Measurements from ENCODE around the gene SH3BP4.

Gene SH3BP4

GRCh38 chr2:235086481-235087184 is 134.8 kb downstream of the SH3BP4 start:
- no peak for TF ChIP-seq JUND (IDR thresholded peaks at IDR 0.05; ENCODE audit: low read depth)
- in situ Hi-C loops (cut with HindIII; ENCODE audit: low pct_unique_long_range_greater_than_20kb, low sequenced_read_pairs), result no loop called here
- DNase-seq (ENCODE audit: low read depth in 1 of 2, low spot score in 1 of 2), result no peak

DNA sequence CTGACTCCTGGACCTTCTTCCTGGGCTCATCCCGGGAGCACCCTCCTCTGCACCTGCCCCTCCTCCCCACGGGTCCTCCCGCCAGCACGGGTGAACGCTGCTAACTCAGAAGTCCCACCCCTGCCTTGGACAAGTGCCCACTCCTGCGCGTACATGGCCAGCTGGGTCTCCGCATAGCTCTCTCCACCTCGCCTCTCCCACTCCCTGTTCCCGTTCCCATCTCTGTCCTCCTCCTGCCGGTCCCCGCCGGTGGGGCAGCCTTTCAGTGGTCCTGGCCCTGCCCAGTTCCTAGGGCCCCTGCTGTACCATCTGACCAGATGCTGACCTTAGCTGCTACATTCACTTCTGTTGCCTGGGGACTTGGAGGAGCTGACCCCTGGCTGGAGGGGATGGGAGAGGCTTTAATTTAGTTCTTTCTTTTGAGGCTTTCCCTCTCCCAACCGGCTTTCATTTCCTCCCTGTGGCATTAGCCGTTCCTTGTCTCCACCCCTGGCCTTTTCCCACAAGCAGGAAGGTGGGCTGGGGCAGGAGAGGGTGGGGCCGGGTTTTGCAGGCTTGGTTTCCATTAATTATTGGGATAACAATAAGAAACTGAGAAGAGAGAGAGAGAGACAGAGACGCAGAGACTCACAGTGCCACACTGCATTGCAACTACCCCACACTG is 136.1 kb downstream of the SH3BP4 start:
- in situ Hi-C loops (cut with HindIII; ENCODE audit: low pct_unique_long_range_greater_than_20kb, low sequenced_read_pairs), result no loop called here
- no peak for DNase-seq (ENCODE audit: low read depth in 1 of 2, low spot score in 1 of 2)
- no peak for TF ChIP-seq JUND (IDR thresholded peaks at IDR 0.05; ENCODE audit: low read depth)

DNA sequence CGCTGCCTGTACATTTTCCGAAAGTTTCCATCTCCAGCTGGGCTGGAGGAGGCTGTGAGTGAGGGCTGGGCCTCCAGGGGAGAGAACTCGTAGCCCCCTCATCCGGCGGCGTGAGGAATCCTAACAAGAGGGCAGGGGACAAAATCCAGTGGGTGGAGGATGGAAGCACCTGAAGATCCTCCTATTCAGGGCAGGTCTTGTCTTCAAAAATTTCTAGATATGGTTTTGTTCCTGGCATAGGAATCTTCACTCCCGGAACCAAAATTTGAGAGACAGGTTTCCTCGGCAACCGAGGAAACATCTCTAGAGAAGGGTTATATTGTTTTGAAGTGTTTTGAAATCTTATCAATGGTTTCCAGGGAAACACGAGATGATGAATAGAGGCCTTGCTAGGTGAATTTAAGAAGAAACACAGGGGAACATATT is 136.7 kb downstream of the SH3BP4 start:
- in situ Hi-C loops (cut with HindIII; ENCODE audit: low pct_unique_long_range_greater_than_20kb, low sequenced_read_pairs), result no loop called here
- no peak for TF ChIP-seq JUND (IDR thresholded peaks at IDR 0.05; ENCODE audit: low read depth)

GRCh38 chr2:235091421-235091820 is 139.6 kb downstream of the SH3BP4 start:
- no peak for DNase-seq (ENCODE audit: low read depth in 1 of 2, low spot score in 1 of 2)
- in situ Hi-C loops (cut with HindIII; ENCODE audit: low pct_unique_long_range_greater_than_20kb, low sequenced_read_pairs), result no loop called here
- TF ChIP-seq JUND (IDR thresholded peaks at IDR 0.05; ENCODE audit: low read depth), result no peak

More for the DNA sequence above, 136.7 kb downstream of the SH3BP4 start:
- DNase-seq (ENCODE audit: low read depth in 1 of 2, low spot score in 1 of 2), result no peak

DNA sequence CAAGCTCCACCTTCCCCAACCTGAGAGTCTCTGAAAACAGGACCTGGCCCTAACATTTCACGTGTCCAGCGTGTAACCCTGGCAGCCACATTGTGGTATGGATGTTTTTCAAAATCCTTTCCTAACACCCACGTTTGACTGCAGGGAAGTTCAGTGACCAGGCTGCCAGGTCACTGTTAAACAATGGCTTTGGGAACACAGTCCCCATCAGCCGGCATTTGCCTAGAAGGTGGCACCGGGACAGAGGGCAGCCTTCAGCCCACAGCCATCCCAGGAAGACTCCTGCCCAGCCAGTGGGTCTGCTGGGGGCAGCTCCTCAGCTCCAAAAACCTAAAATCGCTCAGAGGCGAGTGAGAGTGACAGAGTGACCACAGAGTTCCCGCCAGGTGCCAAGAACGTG is 140.2 kb downstream of the SH3BP4 start:
- DNase-seq (ENCODE audit: low read depth in 1 of 2, low spot score in 1 of 2), result no peak
- TF ChIP-seq JUND (IDR thresholded peaks at IDR 0.05; ENCODE audit: low read depth), result no peak
- in situ Hi-C loops (cut with HindIII; ENCODE audit: low pct_unique_long_range_greater_than_20kb, low sequenced_read_pairs), result no loop called here

DNA sequence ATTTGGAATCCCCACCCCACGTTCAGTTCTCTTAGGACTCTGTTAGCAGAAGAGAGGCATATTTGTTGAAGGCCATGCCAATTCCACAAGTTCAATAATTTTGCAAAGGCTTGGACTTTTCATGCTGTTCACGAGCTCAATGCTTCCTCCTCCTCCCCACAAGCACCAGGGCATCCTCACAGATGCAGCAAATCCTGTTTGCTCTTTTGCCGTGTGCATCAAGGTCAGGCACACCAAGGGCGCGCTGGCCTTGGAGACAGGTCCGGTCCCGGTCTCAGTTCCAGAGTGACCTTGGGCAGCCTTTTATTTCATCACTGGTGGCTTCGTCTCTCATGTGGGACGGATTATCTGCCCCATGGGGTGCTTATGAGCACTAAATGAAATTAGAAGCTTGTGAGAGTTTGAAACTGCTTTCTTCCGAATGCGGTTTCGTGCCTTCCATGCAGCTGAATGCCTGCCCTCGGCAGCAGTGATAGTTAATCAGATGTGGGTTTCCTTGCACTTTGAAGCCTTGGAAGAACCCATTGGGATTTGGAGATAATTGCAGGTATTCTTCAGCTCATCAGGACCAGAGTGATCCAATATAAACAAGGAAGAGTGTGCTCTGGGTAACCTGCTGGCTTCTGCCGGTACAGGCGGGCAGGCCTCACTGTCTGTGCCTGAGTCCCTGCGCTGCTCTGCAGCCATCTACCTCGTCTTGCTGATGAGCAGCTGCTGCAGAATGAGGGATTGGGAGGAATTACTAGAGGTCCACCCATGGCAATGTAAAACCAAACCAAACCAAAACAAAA is 140.8 kb downstream of the SH3BP4 start:
- in situ Hi-C loops (cut with HindIII; ENCODE audit: low pct_unique_long_range_greater_than_20kb, low sequenced_read_pairs), result no loop called here
- TF ChIP-seq JUND (IDR thresholded peaks at IDR 0.05; ENCODE audit: low read depth), result no peak
- DNase-seq (ENCODE audit: low read depth in 1 of 2, low spot score in 1 of 2), result no peak

DNA sequence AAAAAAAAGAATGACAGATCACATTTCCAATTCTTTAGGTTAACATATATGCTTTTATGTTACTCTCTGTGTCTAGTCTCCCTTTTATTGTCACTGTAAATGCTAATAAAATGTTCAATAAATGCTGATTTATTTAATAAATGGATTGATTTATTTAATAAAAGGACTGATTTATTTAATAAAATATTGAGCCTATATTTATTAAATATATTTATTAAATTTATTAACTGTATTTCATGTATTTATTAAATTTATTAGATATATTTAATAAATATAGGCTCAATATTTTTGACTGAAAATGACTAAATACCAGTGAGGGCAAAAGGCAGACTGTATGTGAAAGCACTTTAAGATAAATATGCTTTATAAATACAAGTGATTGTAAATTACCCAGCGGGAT is 142.6 kb downstream of the SH3BP4 start:
- in situ Hi-C loops (cut with HindIII; ENCODE audit: low pct_unique_long_range_greater_than_20kb, low sequenced_read_pairs), result no loop called here
- DNase-seq (ENCODE audit: low read depth in 1 of 2, low spot score in 1 of 2), result no peak
- no peak for TF ChIP-seq JUND (IDR thresholded peaks at IDR 0.05; ENCODE audit: low read depth)

GRCh38 chr2:235095569-235095968 is 143.8 kb downstream of the SH3BP4 start:
- in situ Hi-C loops (cut with HindIII; ENCODE audit: low pct_unique_long_range_greater_than_20kb, low sequenced_read_pairs), result no loop called here
- DNase-seq (ENCODE audit: low read depth in 1 of 2, low spot score in 1 of 2), result no peak
- TF ChIP-seq JUND (IDR thresholded peaks at IDR 0.05; ENCODE audit: low read depth), result no peak

DNA sequence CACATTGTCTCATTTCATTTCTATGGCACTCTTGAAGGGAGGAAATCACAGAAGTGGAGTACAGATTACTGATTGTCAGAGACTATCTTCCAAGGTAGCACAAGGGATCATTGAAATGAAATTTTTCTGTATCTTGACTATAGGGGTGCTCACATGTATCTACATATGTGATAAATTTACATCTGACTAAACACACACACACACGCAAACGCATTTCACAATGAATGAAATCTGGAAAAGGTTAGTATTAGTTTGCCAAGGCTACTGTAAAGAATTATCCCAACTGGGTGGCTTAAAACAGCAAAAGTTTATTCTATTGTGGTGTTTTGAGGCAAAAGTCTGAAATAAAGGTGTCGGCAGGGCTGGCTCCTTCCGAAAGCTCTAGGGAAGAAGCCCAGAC is 144.6 kb downstream of the SH3BP4 start:
- no peak for TF ChIP-seq JUND (IDR thresholded peaks at IDR 0.05; ENCODE audit: low read depth)
- in situ Hi-C loops (cut with HindIII; ENCODE audit: low pct_unique_long_range_greater_than_20kb, low sequenced_read_pairs), result no loop called here
- no peak for DNase-seq (ENCODE audit: low read depth in 1 of 2, low spot score in 1 of 2)

GRCh38 chr2:235097196-235097595 is 145.4 kb downstream of the SH3BP4 start:
- in situ Hi-C loops (cut with HindIII; ENCODE audit: low pct_unique_long_range_greater_than_20kb, low sequenced_read_pairs), result no loop called here
- no peak for DNase-seq (ENCODE audit: low read depth in 1 of 2, low spot score in 1 of 2)
- TF ChIP-seq JUND (IDR thresholded peaks at IDR 0.05; ENCODE audit: low read depth), result no peak

DNA sequence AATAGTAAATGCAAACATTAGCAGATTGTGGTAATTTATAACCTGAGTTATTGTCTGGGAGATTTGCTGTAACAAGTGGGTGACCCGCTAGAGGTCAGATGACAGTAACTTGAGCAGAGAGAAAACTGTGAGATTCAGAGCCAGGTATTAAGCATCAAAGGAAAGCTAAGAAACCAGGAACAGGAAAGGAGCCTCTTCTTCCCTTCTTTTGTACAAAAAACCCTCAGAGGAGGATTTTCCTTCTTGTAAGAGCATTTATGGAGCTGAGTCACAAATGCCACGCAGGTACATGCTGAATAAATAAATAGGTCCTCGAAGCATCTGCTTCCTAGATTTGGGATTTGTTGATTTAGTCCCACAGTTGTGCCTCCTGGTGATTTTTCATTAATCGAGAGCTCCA is 146.5 kb downstream of the SH3BP4 start:
- DNase-seq (ENCODE audit: low read depth in 1 of 2, low spot score in 1 of 2), result peak in 1 of 2 experiments; percentile 25
- no peak for TF ChIP-seq JUND (IDR thresholded peaks at IDR 0.05; ENCODE audit: low read depth)
- in situ Hi-C loops (cut with HindIII; ENCODE audit: low pct_unique_long_range_greater_than_20kb, low sequenced_read_pairs), result no loop called here

DNA sequence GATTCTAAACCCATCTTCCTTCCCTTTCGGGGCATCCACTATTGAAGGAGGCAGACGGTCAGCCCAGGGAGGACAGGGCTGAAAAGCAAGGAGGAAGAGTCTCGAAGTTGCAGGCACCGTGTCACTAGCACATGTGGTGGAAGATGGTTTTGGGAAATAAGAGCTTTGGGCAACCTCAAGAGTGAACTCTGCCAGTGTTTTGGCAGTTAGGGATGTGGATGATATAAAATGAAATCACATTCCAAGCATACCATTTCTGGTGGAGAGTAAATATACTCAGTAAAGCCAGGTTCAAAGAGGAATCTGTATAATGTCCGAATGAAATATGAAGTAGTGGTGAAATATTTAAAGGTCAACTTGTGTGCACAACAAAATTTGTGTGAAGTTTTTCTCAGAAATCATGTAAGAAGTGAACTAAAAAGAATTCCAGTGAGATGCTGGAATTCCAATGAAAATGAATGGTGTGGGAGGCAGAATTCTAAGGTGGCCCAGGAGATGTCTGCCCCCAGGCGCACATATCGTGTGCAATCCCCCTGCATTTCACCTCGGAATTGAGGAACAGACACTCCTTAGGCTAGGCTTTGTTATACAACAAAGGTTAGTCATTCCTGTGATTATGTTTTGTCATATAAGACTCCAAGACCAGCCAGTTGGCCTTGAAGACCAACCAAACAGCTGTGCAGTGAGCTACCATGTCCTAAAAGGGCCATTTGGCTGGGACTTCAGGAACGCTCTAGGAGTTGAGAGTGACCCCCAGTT is 147.1 kb downstream of the SH3BP4 start:
- in situ Hi-C loops (cut with HindIII; ENCODE audit: low pct_unique_long_range_greater_than_20kb, low sequenced_read_pairs), result no loop called here
- no peak for TF ChIP-seq JUND (IDR thresholded peaks at IDR 0.05; ENCODE audit: low read depth)
- peak; percentile 12 to 58 for DNase-seq (ENCODE audit: low read depth in 1 of 2, low spot score in 1 of 2)
